Ascending aorta (tissue), 2 donors: Measurements from ENCODE around the gene OR6K2. TPM values are rescaled to one million over a fixed set of nuclear protein-coding genes. Genes with fewer than 3 reads are reported as not detected.

ENCODE experiments used
- DNase-seq, 2 donors: peaks; one replicate each; pipeline ENCODE4 v3.0.0-alpha.2; 2019; ENCODE audit warnings: low spot score in 2 of 2
- H3K27ac ChIP-seq, 2 donors: fragments of 200-600 bp; sonication (generic); one replicate each; pipeline ENCODE4 v1.5.1; 2016 to 2017; ENCODE audit warnings: mild to moderate bottlenecking in 1 of 2
- H3K27me3 ChIP-seq: fragments of 200-600 bp; sonication (generic); one replicate; pipeline ENCODE4 v1.5.1; 2017
- H3K36me3 ChIP-seq, 2 donors: fragments of 200-600 bp; sonication (generic); one replicate each; pipeline ENCODE4 v1.5.1; 2016
- H3K4me1 ChIP-seq, 2 donors: fragments of 200-600 bp; sonication (generic); one replicate each; pipeline ENCODE4 v1.5.1; 2016 to 2017; ENCODE audit warnings: mild to moderate bottlenecking in 1 of 2
- H3K4me3 ChIP-seq, 2 donors: fragments of 200-600 bp; sonication (generic); one replicate each; pipeline ENCODE4 v1.5.1; 2016 to 2017; ENCODE audit warnings: mild to moderate bottlenecking in 1 of 2
- H3K9me3 ChIP-seq, 2 donors: fragments of 200-600 bp; sonication (generic); one replicate each; pipeline ENCODE4 v1.5.1; 2016
- CTCF ChIP-seq, 3 experiments: fragments of 200-600 bp in 2 of 3; fragments of 450-650 bp in 1 of 3; sonication (generic) in 2 of 3; IDR thresholded peaks; one replicate each; pipeline ENCODE4 v1.5.1; 2016 to 2019; ENCODE audit warnings: antibody characterized with exemption in 3 of 3, mild to moderate bottlenecking in 1 of 3, moderate library complexity in 1 of 3
- intact Hi-C: fragments of 100-400 bp; cut with DNase I; formaldehyde crosslinking; loops from one replicate; pipeline ENCODE4 v1.15.1; 2023
- total RNA-seq: library from RNA; depleted of rRNA; stranded (reverse); fragments of >200 nt; gene quantifications from one replicate; pipeline ENCODE4 v1.1.0, GENCODE V29; 2016

OR6K2 gene
- total RNA-seq, 1 donor from 2014 or later, result not detected

- DNase-seq, result no peak
- no peak overlapping the region for H3K4me3 ChIP-seq
Observed at GRCh38 chr1:158674302-158674701, 26.1 kb downstream of the OR6K2 start.

GRCh38 chr1:158666037-158666436 is 34.4 kb downstream of the OR6K2 start:
- intact Hi-C loops, result no loop called here
- Histone ChIP-seq H3K9me3 (no peaks in the 10 kb centered on the region), H3K4me3 (no peak overlapping the region), H3K27me3 (no peaks in the 10 kb centered on the region), H3K36me3 (no peaks in the 10 kb centered on the region), H3K27ac (no peak overlapping the region), H3K4me1 (no peaks in the 10 kb centered on the region)
- DNase-seq, result no peak
- no peak for TF ChIP-seq CTCF (IDR thresholded peaks at IDR 0.05)

More at GRCh38 chr1:158674302-158674701, 26.1 kb downstream of the OR6K2 start:
- intact Hi-C loops, result no loop called here
- Histone ChIP-seq H3K9me3 (no peaks in the 10 kb centered on the region), H3K36me3 (no peaks in the 10 kb centered on the region), H3K27me3 (no peaks in the 10 kb centered on the region), H3K4me1 (no peaks in the 10 kb centered on the region), H3K27ac (no peak overlapping the region)
- no peak for TF ChIP-seq CTCF (IDR thresholded peaks at IDR 0.05)

GRCh38 chr1:158654571-158654970 is 45.9 kb downstream of the OR6K2 start:
- Histone ChIP-seq H3K36me3 (no peaks in the 10 kb centered on the region), H3K4me1 (no peaks in the 10 kb centered on the region), H3K4me3 (no peak overlapping the region), H3K9me3 (no peaks in the 10 kb centered on the region), H3K27me3 (no peaks in the 10 kb centered on the region), H3K27ac (no peak overlapping the region)
- no peak for TF ChIP-seq CTCF (IDR thresholded peaks at IDR 0.05)
- DNase-seq, result no peak
- intact Hi-C loops, result no loop called here

- H3K27ac ChIP-seq, result no peak overlapping the region
- TF ChIP-seq CTCF (IDR thresholded peaks at IDR 0.05), result no peak
- H3K9me3 ChIP-seq, result no peaks in the 10 kb centered on the region
- H3K4me1 ChIP-seq, result no peaks in the 10 kb centered on the region
- H3K36me3 ChIP-seq, result no peaks in the 10 kb centered on the region
- no peaks in the 10 kb centered on the region for H3K27me3 ChIP-seq
- H3K4me3 ChIP-seq, result no peak overlapping the region
- no peak for DNase-seq
- intact Hi-C loops, result no loop called here
Observed at GRCh38 chr1:158654086-158654485, 46.4 kb downstream of the OR6K2 start.

GRCh38 chr1:158652721-158653334 is 47.6 kb downstream of the OR6K2 start:
- no peaks in the 10 kb centered on the region for H3K4me1 ChIP-seq
- H3K27ac ChIP-seq, result no peak overlapping the region
- H3K36me3 ChIP-seq, result no peaks in the 10 kb centered on the region
- DNase-seq, result no peak
- no peak for TF ChIP-seq CTCF (IDR thresholded peaks at IDR 0.05)
- intact Hi-C loops, result no loop called here
- no peaks in the 10 kb centered on the region for H3K27me3 ChIP-seq
- H3K9me3 ChIP-seq, result no peaks in the 10 kb centered on the region
- no peak overlapping the region for H3K4me3 ChIP-seq

Other genes with a start within 250 kb of the OR6K2 start
- not detected for gene OR10K1, start 238.8 kb downstream of the OR6K2 start, total RNA-seq
- not detected for gene OR10R2, start 228.4 kb downstream of the OR6K2 start, total RNA-seq
- not detected for gene OR6Y1, start 146.2 kb downstream of the OR6K2 start, total RNA-seq
- gene OR6P1, start 130.1 kb downstream of the OR6K2 start, total RNA-seq, result not detected
- gene OR10X1, start 120.8 kb downstream of the OR6K2 start, total RNA-seq, result not detected
- gene OR10Z1, start 95.4 kb downstream of the OR6K2 start, total RNA-seq, result not detected
- not detected for gene SPTA1, start 13.9 kb downstream of the OR6K2 start, total RNA-seq
- gene OR6K3, start 20.1 kb upstream of the OR6K2 start, total RNA-seq, result not detected
- not detected for gene OR6K6, start 54.1 kb upstream of the OR6K2 start, total RNA-seq
- gene OR6N1, start 71.5 kb upstream of the OR6K2 start, total RNA-seq, result not detected
- gene OR6N2, start 80.6 kb upstream of the OR6K2 start, total RNA-seq, result not detected
- gene MNDA, start 130.7 kb upstream of the OR6K2 start, total RNA-seq, result 3.5 TPM
- gene PYHIN1, start 230.9 kb upstream of the OR6K2 start, total RNA-seq, result 2.8 TPM